ENCODE results near the gene BANP. TPM values are rescaled to one million over a fixed set of nuclear protein-coding genes. Genes with fewer than 3 reads are reported as not detected.

The BANP gene
- total RNA-seq, 1 donor from 2014 or later = 17.6 TPM

- no peak for DNase-seq (ENCODE audit: low read depth)
These were observed 117.5 kb downstream of the BANP start for GRCh38 chr16:88068476-88069396.

GRCh38 chr16:88069397-88070168 lies 118.3 kb downstream of the BANP start:
- H3K4me3 ChIP-seq (ENCODE audit: low read depth, low read length) = no peak overlapping the region
- no peak for TF ChIP-seq CTCF (conservative IDR thresholded peaks at IDR 0.05; ENCODE audit: low read depth, low read length)
- DNase-seq (ENCODE audit: low read depth) = no peak

More at GRCh38 chr16:88068476-88069396, 117.5 kb downstream of the BANP start:
- H3K4me3 ChIP-seq (ENCODE audit: low read depth, low read length) = no peak overlapping the region
- no peak for TF ChIP-seq CTCF (conservative IDR thresholded peaks at IDR 0.05; ENCODE audit: low read depth, low read length)

GRCh38 chr16:88070341-88070740 lies 119.1 kb downstream of the BANP start:
- no peak for TF ChIP-seq CTCF (conservative IDR thresholded peaks at IDR 0.05; ENCODE audit: low read depth, low read length)
- H3K4me3 ChIP-seq (ENCODE audit: low read depth, low read length) = no peak overlapping the region
- no peak for DNase-seq (ENCODE audit: low read depth)

GRCh38 chr16:88070989-88071625 lies 119.9 kb downstream of the BANP start:
- H3K4me3 ChIP-seq (ENCODE audit: low read depth, low read length) = no peak overlapping the region
- no peak for DNase-seq (ENCODE audit: low read depth)
- TF ChIP-seq CTCF (conservative IDR thresholded peaks at IDR 0.05; ENCODE audit: low read depth, low read length) = no peak

GRCh38 chr16:88071908-88072307 lies 120.7 kb downstream of the BANP start:
- TF ChIP-seq CTCF (conservative IDR thresholded peaks at IDR 0.05; ENCODE audit: low read depth, low read length) = no peak

GRCh38 chr16:88072571-88073001 lies 121.4 kb downstream of the BANP start:
- H3K4me3 ChIP-seq (ENCODE audit: low read depth, low read length) = no peak overlapping the region
- TF ChIP-seq CTCF (conservative IDR thresholded peaks at IDR 0.05; ENCODE audit: low read depth, low read length) = no peak

More at GRCh38 chr16:88071908-88072307, 120.7 kb downstream of the BANP start:
- no peak for DNase-seq (ENCODE audit: low read depth)
- no peak overlapping the region for H3K4me3 ChIP-seq (ENCODE audit: low read depth, low read length)

More at GRCh38 chr16:88072571-88073001, 121.4 kb downstream of the BANP start:
- no peak for DNase-seq (ENCODE audit: low read depth)

Data from epithelial cell of proximal tubule (primary cell).